ENCODE measurements around the gene ATAT1.
"Not testable (repeated sequence)": the region's sequence is repeated elsewhere in the genome, so short reads cannot be mapped to it uniquely, and the experiment has no call there.

The ATAT1 gene

GRCh38 chr6:30626484-30627366 is at the start of gene ATAT1:
ATAT1 (plus strand) TSS chr6:30626874.
- Mint-ChIP-seq H3K9me3 (ENCODE audit: low read depth) (no peaks in the 10 kb centered on the region), H3K36me3 (peaks cover 3% of the 10 kb centered on the region), H3K27ac (peak within 1 kb of the TSS; percentile 92), H3K27me3 (no peaks in the 10 kb centered on the region), H3K4me1 (ENCODE audit: low read depth) (peaks cover 21% of the 10 kb centered on the region), H3K4me3 (peak within 1 kb of the TSS; percentile 93)

GRCh38 chr6:30578051-30578450 is 48.6 kb upstream of the ATAT1 start:
- Mint-ChIP-seq H3K4me3 (no peak overlapping the region), H3K4me1 (ENCODE audit: low read depth) (peaks cover 46% of the 10 kb centered on the region), H3K27me3 (no peaks in the 10 kb centered on the region), H3K27ac (peak overlapping the region; percentile 66), H3K36me3 (peaks cover 14% of the 10 kb centered on the region), H3K9me3 (ENCODE audit: low read depth) (no peaks in the 10 kb centered on the region)

GRCh38 chr6:30583921-30584320 is 42.8 kb upstream of the ATAT1 start:
- Mint-ChIP-seq H3K4me3 (no peak overlapping the region), H3K27me3 (no peaks in the 10 kb centered on the region), H3K9me3 (ENCODE audit: low read depth) (no peaks in the 10 kb centered on the region), H3K4me1 (ENCODE audit: low read depth) (peaks cover 3% of the 10 kb centered on the region), H3K36me3 (peaks cover 8% of the 10 kb centered on the region), H3K27ac (peak overlapping the region; percentile 46)

GRCh38 chr6:30589754-30590358 is 36.8 kb upstream of the ATAT1 start:
- Mint-ChIP-seq H3K9me3 (ENCODE audit: low read depth) (no peaks in the 10 kb centered on the region), H3K36me3 (peaks cover 12% of the 10 kb centered on the region), H3K27me3 (no peaks in the 10 kb centered on the region), H3K27ac (no peak overlapping the region), H3K4me1 (ENCODE audit: low read depth) (peaks cover 5% of the 10 kb centered on the region), H3K4me3 (no peak overlapping the region)

- H3K9me3 Mint-ChIP-seq (ENCODE audit: low read depth) = no peaks in the 10 kb centered on the region
- H3K4me3 Mint-ChIP-seq = no peak overlapping the region
- no peaks in the 10 kb centered on the region for H3K27me3 Mint-ChIP-seq
- no peak overlapping the region for H3K27ac Mint-ChIP-seq
- peaks cover 10% of the 10 kb centered on the region for H3K36me3 Mint-ChIP-seq
- H3K4me1 Mint-ChIP-seq (ENCODE audit: low read depth) = peaks cover 5% of the 10 kb centered on the region
Observed at GRCh38 chr6:30590509-30590908, 36.2 kb upstream of the ATAT1 start.

GRCh38 chr6:30591008-30591407 is 35.7 kb upstream of the ATAT1 start:
- Mint-ChIP-seq H3K27me3 (no peaks in the 10 kb centered on the region), H3K27ac (no peak overlapping the region), H3K4me3 (no peak overlapping the region), H3K4me1 (ENCODE audit: low read depth) (peaks cover 5% of the 10 kb centered on the region), H3K9me3 (ENCODE audit: low read depth) (no peaks in the 10 kb centered on the region), H3K36me3 (peaks cover 10% of the 10 kb centered on the region)

GRCh38 chr6:30592287-30592686 is 34.4 kb upstream of the ATAT1 start:
- Mint-ChIP-seq H3K27ac (no peak overlapping the region), H3K4me3 (no peak overlapping the region), H3K4me1 (ENCODE audit: low read depth) (peaks cover 8% of the 10 kb centered on the region), H3K36me3 (peaks cover 6% of the 10 kb centered on the region), H3K9me3 (ENCODE audit: low read depth) (no peaks in the 10 kb centered on the region), H3K27me3 (no peaks in the 10 kb centered on the region)

GRCh38 chr6:30597315-30598144 is 29.1 kb upstream of the ATAT1 start:
- not testable (repeated sequence) for H3K36me3 Mint-ChIP-seq; H3K27ac Mint-ChIP-seq; H3K27me3 Mint-ChIP-seq; H3K4me3 Mint-ChIP-seq; H3K9me3 Mint-ChIP-seq (ENCODE audit: low read depth)
- peaks cover 11% of the 10 kb centered on the region for H3K4me1 Mint-ChIP-seq (ENCODE audit: low read depth)

GRCh38 chr6:30598912-30599624 is 27.6 kb upstream of the ATAT1 start:
- peaks cover 21% of the 10 kb centered on the region for H3K4me1 Mint-ChIP-seq (ENCODE audit: low read depth)
- no peaks in the 10 kb centered on the region for H3K27me3 Mint-ChIP-seq
- no peak overlapping the region for H3K4me3 Mint-ChIP-seq
- H3K27ac Mint-ChIP-seq = no peak overlapping the region
- no peaks in the 10 kb centered on the region for H3K9me3 Mint-ChIP-seq (ENCODE audit: low read depth)
- H3K36me3 Mint-ChIP-seq = peaks cover 10% of the 10 kb centered on the region

GRCh38 chr6:30599625-30600324 is 26.9 kb upstream of the ATAT1 start:
- Mint-ChIP-seq H3K27ac (no peak overlapping the region), H3K36me3 (peaks cover 9% of the 10 kb centered on the region), H3K4me3 (no peak overlapping the region), H3K9me3 (ENCODE audit: low read depth) (no peaks in the 10 kb centered on the region), H3K27me3 (no peaks in the 10 kb centered on the region), H3K4me1 (ENCODE audit: low read depth) (peaks cover 21% of the 10 kb centered on the region)

- Mint-ChIP-seq H3K27me3 (no peaks in the 10 kb centered on the region), H3K4me3 (no peak overlapping the region), H3K9me3 (ENCODE audit: low read depth) (no peaks in the 10 kb centered on the region), H3K4me1 (ENCODE audit: low read depth) (peaks cover 21% of the 10 kb centered on the region), H3K27ac (peak overlapping the region; percentile 41), H3K36me3 (peaks cover 8% of the 10 kb centered on the region)
Observed at GRCh38 chr6:30600451-30600961, 26.2 kb upstream of the ATAT1 start.

- peaks cover 24% of the 10 kb centered on the region for H3K4me1 Mint-ChIP-seq (ENCODE audit: low read depth)
- H3K4me3 Mint-ChIP-seq = no peak overlapping the region
- no peaks in the 10 kb centered on the region for H3K27me3 Mint-ChIP-seq
- peak overlapping the region; percentile 34 for H3K27ac Mint-ChIP-seq
- peaks cover 10% of the 10 kb centered on the region for H3K36me3 Mint-ChIP-seq
- no peaks in the 10 kb centered on the region for H3K9me3 Mint-ChIP-seq (ENCODE audit: low read depth)
Observed at GRCh38 chr6:30601436-30601814, 25.2 kb upstream of the ATAT1 start.

GRCh38 chr6:30601815-30602641 is 24.6 kb upstream of the ATAT1 start:
- Mint-ChIP-seq H3K27me3 (no peaks in the 10 kb centered on the region), H3K36me3 (peaks cover 10% of the 10 kb centered on the region), H3K9me3 (ENCODE audit: low read depth) (no peaks in the 10 kb centered on the region), H3K4me1 (ENCODE audit: low read depth) (peaks cover 27% of the 10 kb centered on the region), H3K27ac (no peak overlapping the region), H3K4me3 (no peak overlapping the region)
